ENCODE measurements around the gene MACROD2.
A peak's percentile ranks its signal among the peaks of the same experiment; 100 is the strongest.

The MACROD2 gene

GRCh38 chr20:14666696-14667095 lies 671.4 kb downstream of the MACROD2 start:
- no peak for TF ChIP-seq CTCF (conservative IDR thresholded peaks at IDR 0.05; ENCODE audit: low read depth, low read length)
- DNase-seq (ENCODE audit: low read depth): no peak
- no peak overlapping the region for H3K4me3 ChIP-seq (ENCODE audit: low read depth, low read length)

GRCh38 chr20:14667226-14667625 lies 671.9 kb downstream of the MACROD2 start:
- TF ChIP-seq CTCF (conservative IDR thresholded peaks at IDR 0.05; ENCODE audit: low read depth, low read length): no peak

GRCh38 chr20:14672066-14672465 lies 676.8 kb downstream of the MACROD2 start:
- no peak overlapping the region for H3K4me3 ChIP-seq (ENCODE audit: low read depth, low read length)
- peak; percentile 19 for DNase-seq (ENCODE audit: low read depth)
- TF ChIP-seq CTCF (conservative IDR thresholded peaks at IDR 0.05; ENCODE audit: low read depth, low read length): no peak

More at GRCh38 chr20:14667226-14667625, 671.9 kb downstream of the MACROD2 start:
- H3K4me3 ChIP-seq (ENCODE audit: low read depth, low read length): no peak overlapping the region
- no peak for DNase-seq (ENCODE audit: low read depth)

GRCh38 chr20:14673164-14673563 lies 677.8 kb downstream of the MACROD2 start:
- peak; percentile 8 for DNase-seq (ENCODE audit: low read depth)
- TF ChIP-seq CTCF (conservative IDR thresholded peaks at IDR 0.05; ENCODE audit: low read depth, low read length): no peak
- no peak overlapping the region for H3K4me3 ChIP-seq (ENCODE audit: low read depth, low read length)

- H3K4me3 ChIP-seq (ENCODE audit: low read depth, low read length): no peak overlapping the region
- DNase-seq (ENCODE audit: low read depth): no peak
- TF ChIP-seq CTCF (conservative IDR thresholded peaks at IDR 0.05; ENCODE audit: low read depth, low read length): no peak
Observed at GRCh38 chr20:14677455-14677854, 682.1 kb downstream of the MACROD2 start.

- H3K4me3 ChIP-seq (ENCODE audit: low read depth, low read length): no peak overlapping the region
- no peak for DNase-seq (ENCODE audit: low read depth)
- TF ChIP-seq CTCF (conservative IDR thresholded peaks at IDR 0.05; ENCODE audit: low read depth, low read length): no peak
Observed at GRCh38 chr20:14685183-14685582, 689.9 kb downstream of the MACROD2 start.

- no peak overlapping the region for H3K4me3 ChIP-seq (ENCODE audit: low read depth, low read length)
- DNase-seq (ENCODE audit: low read depth): no peak
- no peak for TF ChIP-seq CTCF (conservative IDR thresholded peaks at IDR 0.05; ENCODE audit: low read depth, low read length)
Observed at GRCh38 chr20:14687313-14687712, 692.0 kb downstream of the MACROD2 start.
